COLO829 (cell line): ENCODE data around the gene EFR3B.
"Not testable (repeated sequence)": the region's sequence is repeated elsewhere in the genome, so short reads cannot be mapped to it uniquely, and the experiment has no call there.

ENCODE experiments used
- DNase-seq: peaks from one replicate; pipeline ENCODE4 v3.0.0; 2012; ENCODE audit warnings: low spot score

EFR3B gene

DNA sequence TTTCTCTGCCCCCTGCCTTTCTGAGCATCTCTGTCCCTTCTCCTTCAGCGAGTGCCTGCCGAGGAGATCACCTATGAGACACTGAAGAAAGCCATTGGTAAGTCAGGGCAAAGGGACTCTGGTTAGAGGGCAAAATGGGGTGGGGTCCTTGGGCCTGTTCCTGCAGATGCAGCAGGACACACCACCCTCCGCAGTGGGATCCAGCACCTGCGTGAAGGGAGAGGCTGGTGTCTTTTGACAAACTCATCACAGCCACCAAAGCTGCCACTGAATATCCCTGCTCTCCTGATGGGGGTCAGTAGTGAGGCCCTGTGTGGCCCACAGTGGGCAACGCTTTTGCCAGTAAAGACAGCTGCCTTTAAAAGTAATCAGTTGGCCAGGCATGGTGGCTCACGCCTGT is 107.8 kb downstream of the EFR3B start:
- no peak for DNase-seq

DNA sequence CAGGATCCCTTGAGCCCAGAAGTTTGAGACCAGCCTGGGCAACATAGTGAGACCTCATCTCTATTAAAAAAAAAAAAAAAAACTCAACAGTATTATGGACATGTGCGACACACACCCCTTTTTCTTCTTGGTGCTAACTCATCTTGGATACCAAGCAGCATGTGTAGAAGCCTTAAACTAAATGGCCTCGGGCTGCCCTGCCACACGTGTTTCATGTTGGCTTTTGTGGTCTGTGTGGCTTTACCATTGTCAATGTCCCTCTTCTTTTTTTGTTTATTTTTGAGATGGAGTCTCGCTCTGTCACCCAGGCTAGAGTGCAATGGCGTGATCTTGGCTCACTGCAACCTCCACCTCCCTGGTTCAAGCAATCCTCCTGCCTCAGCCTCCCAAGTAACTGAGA is 109.1 kb downstream of the EFR3B start:
- not testable (repeated sequence) for DNase-seq

DNA sequence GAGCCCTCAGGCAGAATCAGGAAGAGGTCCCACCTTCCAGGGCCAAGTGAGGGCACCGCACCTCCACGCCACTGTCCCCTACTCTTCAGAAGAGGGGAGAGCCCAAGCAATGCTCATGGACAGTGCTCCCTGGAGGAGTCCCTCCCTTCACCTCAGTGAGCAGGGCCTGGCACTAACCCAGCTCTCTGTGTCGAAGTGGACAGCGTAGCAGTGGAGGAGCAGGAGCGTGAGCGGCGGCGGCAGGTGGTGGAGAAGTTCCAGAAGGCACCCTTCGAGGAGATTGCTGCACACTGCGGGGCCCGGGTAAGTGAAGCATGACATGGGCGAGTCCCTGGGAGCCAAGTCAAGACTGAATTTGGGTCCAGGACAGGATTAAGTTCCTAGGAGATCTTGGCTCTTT is 109.8 kb downstream of the EFR3B start:
- DNase-seq, result no peak

DNA sequence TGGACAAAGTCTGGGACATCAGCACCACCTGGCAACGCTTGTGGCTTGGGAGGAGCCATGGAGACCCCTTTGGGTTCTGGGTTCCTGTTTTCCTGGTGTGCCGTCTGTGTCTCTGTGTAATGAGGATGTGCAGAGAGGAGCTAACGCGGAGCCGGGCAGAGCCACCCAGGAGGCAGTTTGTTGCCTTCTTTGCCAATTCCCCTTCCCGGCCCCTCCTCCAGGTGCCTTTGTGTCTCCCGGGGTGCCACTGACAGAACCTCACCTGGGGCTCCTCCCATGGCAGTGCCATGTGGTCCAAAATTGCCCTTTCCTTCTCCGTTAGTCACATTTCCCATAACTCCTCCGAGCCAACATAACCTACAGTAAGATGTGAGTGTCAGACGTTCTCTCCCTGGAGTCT is 113.5 kb downstream of the EFR3B start:
- no peak for DNase-seq

DNA sequence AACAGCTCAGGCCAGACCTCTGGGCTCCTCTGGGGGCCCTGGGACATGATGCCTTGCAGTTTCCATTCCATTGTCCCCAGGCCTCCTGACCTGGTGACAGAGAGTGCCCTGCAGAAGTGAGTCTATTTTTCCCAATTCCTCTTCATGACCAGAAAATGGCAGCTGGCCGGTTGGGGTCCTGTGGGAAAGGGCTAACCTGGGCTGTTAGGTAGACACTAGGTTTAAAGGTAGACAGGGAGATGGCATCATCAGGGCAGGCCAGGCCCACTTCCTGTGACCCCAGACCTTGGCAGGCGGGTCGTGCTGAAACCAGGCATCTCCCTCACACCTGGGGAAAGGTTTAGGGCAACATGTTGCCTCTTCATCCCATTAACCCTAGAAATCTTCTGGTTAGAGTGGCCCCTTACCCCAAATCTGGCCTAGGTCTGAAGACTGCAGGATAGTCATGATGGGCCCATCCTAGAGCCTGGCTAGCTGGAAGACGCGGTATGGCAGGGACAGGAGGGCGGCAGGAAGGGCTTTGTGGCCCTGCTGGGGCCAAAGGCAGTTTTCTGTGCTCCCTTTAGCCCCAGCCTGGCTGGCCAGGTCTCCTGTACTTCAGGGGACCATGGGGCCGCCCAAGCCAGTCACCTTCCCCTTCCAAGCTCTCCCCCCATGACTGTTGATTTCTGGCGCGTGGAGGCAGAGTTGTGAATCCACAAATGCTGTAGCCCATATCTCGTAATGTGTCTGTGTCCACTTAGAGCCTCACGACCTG is 116.4 kb downstream of the EFR3B start:
- no peak for DNase-seq

DNA sequence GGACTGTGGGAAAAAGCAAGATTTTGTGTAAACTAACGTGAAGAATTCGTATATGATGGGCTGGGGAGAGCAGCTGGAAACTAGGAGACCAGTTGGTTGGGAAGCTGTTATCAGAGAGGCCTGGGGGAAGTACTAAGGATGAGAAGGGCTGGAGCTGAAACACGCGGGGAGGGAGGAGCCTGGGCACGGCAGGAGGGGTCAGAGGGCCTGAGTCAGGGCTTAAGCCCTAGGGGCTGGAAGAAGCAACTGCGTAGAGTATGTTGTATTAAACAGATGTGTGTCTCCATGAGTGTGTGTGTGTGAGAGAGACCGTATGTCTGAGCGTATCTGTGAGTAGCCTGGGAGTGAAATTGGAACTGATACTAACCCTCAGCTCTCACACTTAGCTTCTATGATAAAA is 118.1 kb downstream of the EFR3B start:
- DNase-seq, result peak; percentile 8

DNA sequence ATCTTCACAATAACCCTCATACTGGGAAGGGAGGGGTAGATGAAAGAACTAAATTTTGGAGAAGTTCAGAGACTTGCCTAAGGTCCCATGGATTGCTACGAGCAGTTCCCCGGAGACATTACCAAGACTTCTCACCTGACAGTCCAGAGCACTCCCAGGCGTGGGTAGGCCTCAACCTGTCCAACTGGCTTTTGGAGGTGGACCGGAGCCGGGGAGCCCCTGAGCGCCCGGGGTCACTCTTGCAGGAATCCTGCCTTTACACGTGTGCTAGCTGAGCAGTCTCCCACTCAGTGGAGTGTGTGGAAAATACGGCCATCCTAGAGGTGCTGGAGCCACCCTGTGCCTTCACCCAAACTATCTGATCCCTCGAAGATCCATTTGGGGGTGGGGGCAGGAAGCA is 118.5 kb downstream of the EFR3B start:
- DNase-seq, result no peak

DNA sequence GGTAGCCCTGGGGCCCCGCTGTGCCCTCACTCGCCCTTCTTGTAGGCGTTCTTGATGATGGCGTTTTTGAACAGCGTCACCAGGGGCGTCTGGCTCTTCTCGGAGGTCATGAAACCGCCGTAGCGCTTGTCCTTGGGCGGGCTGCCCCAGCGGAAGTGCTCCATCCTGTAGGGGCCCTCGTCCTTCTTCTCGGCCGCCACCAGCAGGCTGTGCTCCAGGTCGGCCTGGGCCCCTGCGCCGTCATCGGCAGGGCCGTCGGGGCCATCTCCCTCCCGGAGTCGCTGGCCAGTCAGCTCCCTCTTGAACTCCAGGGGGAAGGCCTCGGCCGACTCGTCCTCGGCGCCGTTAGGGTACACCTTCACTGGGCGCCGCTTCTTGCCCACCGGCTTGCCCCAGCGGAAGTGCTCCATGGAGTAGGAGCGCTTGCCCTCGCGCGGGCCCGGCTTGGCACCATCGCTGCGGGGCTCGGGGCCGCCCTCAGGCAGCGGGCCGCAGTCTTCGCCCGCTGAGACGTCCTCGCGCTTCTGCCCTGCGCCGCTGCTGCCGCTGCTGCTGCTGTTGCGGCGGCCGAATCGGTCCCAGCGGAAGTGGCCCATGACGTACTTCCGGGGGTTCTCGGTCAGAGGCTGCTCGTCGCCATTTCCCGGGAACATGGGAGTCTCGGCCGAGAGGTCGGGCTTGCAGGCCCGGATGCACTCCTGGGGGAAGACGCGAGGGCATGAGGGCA is 119.3 kb downstream of the EFR3B start:
- no peak for DNase-seq

DNA sequence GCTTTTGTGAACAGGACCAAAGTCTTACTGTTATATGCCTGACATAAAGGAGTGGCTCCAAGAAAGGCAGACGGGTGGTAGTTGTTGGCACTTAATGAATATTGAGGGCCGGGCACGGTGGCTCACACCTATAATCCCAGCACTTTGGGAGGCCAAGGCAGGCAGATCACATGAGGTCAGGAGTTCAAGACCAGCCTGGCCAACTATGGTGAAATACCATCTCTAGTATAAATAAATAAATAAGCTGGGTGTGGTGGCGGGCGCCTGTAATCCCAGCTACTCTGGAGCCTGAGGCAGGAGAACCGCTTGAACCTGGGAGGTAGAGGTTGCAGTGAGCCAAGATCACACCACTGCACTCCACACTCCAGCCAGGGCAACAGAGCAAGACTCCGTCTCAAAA is 120.2 kb downstream of the EFR3B start:
- DNase-seq, result not testable (repeated sequence)

DNA sequence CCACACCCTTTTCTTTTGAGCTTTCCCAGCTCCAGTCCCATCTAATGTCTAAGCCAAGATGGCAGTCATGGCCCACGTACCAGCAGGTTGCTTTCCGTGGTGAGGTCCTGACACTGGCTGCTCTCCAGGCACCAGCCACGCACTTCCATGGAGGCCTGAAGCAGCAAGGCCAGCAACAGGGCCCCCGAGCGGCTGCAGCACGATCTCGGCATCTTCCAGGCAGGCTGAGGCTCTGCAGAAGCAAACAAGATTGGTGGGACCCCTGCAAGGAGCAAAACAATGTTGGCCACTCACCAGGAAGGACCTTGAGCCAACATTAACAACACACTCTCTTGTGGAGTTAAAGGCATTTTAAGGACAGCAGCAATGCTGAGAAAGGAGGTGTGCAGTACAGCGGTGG is 122.7 kb downstream of the EFR3B start:
- no peak for DNase-seq

DNA sequence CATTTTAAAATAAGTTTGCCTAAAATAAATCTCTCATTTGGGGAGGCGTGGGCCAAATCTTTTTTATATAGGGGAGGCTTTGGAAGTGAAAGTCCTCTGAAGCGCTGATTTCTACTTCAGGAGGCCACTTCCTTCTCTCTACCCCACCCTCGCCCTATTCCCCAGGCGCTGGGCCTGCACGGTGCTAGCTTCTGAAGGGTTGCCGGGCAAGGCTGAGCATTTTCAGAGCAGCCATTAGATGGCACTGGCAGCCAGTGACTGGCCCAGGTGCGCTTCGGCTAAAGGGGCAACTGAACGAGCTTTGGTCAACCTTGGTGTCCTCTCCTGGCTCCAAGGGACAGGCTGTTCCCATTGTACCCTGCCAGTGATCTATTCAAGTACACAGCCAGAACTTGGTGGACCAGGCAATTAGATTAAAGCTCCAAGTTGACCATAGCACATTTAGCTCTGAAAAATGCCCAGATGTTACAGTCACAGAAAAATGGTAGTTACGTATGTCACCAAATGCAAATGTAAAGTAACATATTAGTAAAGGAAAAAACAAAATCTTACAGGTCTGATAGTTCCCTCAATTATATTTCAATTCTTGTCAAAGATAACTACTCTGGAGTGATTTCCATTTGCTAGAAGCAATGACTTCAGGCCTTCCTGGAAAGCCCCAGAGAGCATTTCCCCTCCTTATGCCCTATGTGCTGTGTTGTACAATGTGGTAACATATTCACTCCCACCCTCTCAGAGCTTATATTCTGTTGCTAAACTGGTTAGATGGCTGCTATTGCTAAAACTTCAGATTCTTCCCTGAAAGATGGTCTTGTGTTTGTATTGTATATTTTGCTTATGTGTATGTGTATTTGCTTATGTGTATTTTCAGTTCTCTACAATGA is 124.4 kb downstream of the EFR3B start:
- DNase-seq, result no peak

DNA sequence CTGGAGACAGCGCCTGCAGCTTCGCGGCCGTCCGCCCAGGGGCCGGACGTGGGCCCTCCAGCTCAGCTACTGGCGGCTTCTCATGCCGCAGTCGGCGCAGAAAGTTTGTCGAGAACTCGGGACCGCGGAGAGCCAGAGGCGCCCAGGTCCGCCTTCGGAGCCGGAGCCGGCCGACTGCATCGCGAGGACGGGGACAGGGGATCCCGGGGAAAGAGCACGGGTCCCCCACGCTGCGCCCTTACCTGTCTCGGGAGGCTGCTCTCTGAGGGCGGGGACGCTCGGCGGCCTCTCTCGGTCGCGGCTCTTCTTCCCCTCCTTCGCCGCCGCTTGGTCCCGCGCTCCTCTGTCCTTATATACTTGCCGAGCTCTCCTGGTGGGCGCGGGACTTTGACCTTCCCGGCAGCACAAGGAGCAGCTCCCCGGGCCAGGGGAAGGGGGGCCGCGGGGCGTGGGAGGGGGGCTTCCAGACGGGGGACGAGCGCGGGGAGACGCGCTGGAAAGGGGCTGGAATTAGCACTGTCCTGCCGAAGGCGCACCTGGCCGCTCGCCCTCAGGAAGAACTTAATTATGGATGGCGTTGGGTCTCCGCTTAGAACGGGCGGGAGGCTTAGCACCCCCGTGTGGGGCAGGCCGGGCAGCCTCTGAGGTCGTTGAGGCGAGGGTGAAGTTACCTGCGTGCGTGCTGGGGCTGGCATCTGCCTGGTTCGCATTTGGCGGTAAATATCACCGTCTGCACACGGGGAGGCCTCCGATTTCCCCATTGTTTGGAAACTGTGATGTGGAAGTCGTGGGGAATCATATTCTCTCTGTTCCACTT is 126.6 kb downstream of the EFR3B start, which contains the start of gene POMC:
Gene POMC, minus strand, starts transcription at position 325 of the 817 bp plus-strand sequence. CDS start 3,808 bp downstream, outside the sequence.
- DNase-seq, result no peak

DNA sequence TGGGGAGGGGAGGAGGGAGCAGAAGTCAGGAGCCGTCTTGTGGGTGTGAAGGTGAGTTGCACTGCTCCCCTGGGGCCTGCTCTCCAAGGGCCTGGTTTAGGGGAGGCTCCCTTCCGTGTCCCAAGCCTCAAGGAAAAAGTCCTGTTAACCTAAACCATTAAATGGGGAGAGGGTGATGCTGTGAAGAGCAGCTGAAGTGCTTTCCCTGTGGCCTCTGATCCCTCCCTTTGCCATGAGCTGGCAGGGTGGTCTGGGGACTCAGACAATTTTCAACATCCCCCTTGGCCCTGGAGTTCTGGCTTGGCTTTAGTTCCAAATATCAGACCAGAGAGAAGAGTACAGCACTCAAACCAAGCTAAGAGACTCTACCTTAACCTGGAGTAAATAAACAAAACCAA is 127.2 kb downstream of the EFR3B start:
- no peak for DNase-seq

DNA sequence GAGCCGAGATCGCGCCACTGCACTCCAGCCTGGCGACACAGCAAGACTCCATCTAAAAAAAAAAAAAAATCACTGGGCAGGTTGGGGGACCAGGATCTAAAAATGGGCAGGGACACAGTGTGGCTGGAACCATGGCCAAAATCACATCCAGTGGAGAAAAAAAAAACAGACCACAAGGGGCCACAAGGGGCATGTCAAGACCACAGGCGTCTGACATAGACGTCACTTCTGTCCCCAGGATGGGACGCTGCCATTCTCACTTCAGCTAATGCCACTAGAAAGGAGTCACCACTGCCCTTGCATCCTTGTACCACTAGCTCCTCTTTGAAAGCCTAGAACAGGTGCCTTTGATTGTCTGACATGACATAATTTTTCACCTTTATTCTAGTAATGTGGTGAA is 129.0 kb downstream of the EFR3B start:
- DNase-seq, result no peak

DNA sequence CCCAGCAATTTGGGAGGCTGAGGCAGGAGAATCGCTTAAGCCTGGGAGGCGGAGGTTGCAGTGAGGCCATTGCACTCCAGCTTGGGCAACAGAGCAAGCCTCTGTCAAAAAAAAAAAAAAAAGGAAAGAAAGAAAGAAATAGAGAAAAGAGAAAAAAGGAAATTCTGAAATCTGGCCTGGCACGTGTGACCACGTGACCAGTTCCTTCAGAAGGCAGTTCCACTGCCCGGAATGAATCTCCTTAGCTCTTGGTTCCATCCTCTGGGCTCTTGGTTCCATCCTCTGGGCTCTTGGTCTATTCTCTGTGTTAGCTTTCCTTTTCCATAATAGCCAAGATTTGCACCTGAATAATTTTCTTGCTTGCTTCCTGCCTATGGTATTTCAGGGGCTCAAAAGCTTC is 131.8 kb downstream of the EFR3B start:
- DNase-seq, result no peak

DNA sequence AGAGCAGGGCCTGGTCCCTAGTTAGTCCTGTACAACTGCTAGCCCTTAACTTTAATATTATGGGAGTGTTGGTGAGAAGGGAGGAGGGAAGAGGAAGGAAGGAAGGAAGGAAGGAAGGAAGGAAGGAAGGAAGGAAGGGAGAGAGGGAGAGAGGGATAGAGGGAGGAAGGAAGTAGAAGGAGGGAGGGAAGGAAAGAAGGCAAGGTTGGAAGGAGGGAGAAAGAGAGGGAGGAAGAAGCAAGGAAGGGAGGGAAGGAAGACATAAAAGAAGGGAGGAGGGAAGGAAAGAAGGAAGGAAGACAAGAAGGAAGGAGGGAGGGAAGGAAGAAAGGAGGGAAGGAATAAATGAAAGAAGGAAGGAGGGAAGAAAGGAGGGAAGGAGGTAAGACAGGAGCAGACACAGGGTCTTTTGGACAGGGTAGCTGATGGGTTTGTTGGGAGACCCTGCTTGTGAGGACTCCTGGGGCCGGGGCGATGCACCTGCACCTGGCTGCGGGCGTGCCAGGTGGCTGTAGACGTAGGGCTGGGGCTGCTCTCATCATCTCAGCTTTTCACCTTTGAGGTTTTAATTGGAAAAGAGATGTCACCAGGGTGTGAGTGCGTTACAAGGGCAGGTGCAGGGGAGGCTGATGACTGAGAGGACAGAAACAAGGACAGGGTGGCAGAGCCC is 132.5 kb downstream of the EFR3B start:
- DNase-seq, result no peak

DNA sequence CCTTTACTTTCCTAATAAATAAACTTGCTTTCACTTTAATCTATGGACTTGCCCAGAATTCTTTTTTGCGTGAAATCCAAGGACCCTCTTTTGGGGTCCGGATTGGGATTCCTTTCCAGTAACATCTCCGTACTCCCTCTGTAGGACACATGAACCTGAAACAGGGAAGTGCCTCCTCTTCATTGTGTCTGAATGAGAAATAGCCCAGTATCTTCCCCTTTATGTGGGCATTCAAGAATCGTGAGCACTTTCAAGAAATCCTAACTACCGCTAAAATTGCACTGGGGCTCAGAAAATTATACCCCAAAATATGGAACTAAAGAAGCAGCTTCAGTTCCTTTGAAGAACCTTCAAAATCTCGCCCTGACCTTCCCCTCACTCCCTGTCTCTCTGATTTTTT is 134.3 kb downstream of the EFR3B start:
- DNase-seq, result no peak

DNA sequence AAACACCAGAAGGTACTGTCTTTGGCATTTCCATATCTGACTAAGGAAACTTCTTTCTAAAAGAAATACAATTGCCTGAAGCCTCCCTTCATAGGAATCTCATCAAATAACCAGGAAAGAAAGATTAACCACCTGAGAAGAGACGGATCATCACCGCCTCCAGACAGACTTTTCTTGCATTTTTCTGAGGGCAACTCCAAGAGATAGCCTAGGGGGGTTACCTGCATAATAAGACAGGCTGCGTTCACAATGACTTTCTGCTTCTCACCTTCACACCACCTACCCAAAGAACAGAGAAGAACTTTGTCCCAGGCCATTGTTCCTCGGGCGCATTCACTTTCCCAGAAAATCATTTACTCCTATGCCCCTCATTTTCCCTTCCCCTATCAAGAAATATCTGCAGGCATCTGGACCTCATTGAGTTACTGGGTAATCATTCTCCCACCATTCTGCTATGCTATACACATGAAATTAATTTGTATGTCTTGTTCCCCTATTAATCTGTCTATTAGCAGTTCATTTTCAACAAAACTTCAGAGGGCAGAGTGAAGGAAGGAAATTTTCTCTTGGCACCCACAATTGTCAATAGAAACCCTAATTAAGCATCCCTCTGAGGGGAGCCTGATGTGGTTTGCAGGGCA is 134.8 kb downstream of the EFR3B start:
- DNase-seq, result no peak

DNA sequence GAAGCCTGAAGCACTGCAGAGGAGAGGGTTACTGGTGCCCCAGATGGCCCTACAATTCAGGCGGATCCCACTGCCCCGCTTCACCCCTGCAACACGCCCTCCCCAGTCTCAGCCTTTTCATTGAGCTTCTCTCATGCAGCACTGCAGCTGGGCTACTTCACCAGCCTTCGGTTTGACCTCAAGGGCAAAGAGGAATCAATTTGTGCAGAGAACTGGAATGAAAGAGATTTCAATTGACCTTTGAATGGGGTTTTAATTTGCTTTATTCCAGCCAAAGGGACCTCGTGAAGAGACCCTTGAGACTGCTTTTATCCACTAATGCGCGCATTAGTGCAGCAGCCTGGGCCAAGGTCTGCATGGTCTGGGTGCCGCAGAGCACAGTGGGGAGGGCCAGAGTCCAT is 135.3 kb downstream of the EFR3B start:
- DNase-seq, result no peak

DNA sequence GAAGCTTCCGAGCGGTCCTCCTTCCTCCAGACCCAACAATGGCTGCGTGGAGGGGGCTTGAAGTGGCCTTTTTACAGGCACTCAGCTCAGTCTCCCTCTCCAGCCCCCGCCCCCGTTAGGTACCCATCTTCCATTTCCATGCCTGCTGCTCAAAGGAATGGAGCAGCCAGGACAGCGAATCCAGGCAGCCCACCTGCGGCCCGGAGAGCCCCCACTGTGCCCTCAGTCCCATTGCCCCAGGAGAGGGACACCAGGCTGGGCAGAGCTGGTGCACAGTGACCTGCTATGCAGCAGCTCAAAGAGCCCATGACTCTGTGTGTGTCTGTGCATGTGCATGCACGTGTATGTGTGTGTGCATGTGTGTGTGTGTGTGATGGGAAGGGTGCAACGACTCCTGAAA is 137.1 kb downstream of the EFR3B start:
- no peak for DNase-seq

DNA sequence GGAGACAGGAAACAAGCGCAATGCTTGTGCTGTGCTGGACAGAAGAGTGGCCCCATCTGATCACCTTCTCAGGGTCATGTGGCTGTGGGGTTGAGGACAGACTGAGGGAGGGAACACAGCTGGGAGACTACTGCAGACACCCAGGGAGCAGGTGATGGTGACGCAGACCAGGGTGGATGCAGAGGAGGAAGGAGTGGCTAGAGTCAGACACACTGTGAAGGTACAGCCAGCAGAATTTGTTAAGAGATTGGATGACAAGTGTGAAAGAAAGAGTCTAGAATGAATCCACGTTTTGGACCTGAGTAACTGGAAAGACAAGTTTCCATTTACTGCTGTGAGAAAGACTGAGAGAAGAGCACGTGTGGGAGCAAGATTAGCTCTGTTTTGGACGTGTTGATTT is 142.4 kb downstream of the EFR3B start:
- no peak for DNase-seq
